ENCODE data around the gene PIP5K1B.

PIP5K1B gene

GRCh38 chr9:68808338-68808890 lies 103.4 kb downstream of the PIP5K1B start:
- DNase-seq: no peak

DNA sequence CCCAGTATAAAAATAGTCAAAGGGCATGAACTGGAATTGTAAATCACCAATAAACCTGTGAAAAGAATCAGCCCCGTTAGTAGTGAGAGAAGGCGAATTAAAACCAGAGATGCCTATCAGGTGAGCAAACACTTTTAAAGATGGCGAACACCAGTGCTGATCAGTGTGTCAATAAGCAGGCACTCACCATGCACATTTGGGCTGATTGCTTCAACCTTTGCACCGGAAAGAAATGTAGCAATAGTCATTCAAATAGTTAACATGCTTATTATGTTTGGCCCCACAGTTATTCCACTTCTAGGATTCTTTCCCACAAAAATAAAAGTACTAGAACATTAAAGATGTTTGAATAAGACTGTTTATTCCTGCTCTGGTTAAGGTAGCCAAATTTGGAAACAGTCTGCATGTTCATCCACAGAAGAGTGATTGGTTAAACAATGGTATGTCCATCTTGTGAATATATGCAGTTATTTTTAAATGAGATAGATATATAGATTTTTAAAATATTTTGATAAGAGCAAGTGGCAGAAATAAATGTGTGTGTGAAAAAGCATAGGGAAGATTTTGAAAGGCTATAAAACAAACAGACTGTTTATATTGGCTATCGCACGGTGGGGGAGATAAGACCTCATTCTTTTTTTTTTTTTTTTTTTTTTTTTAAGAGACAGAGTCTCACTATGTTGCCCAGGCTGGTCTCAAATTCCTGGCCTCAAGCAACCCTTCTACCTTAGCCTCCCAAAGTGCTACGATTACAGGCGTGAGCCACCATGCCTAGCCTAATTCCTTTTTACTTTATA lies 112.2 kb downstream of the PIP5K1B start:
- no peak for DNase-seq

DNA sequence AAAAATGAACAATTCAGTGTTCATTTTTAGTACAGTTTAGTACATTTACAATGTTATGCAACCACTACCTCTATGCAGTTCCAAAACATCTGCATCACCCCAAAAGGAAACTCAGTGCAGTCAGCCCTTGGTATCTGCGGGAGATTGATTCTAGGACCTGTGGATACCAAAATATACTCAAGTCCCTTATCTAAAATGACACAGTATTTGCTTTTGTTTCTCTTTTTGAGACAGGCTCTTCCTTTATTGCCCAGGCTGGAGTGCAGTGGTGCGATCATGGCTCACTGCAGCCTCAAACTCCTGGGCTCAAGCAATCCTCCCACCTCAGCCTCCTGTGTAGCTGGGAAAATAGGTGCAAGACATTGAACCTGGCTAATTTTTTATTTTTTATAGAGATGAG lies 114.0 kb downstream of the PIP5K1B start:
- no peak for DNase-seq

DNA sequence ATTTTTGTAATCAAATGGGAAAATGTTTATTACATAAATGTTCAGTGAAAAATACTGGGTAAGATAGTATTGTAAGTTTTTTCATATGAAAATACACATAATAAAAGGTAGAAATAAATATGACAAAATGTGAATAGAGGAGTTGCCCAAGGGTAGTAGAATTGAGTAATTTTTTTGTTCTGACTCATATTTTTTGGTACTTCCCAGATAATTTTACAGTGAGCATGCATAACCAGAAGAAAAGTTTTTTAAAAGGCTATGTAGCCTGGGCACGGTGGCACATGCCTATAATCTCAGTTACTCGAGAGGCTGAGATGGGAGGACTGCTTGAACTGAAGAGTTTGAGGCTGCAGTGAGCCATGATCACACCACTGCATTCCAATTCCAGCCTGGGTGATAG lies 116.9 kb downstream of the PIP5K1B start:
- DNase-seq: no peak

- peak in 9 of 56 donors; percentile 4 to 40 (median 11) for DNase-seq
Observed at GRCh38 chr9:68822596-68823165, 117.6 kb downstream of the PIP5K1B start.

- DNase-seq: peak in 1 of 56 donors; percentile 12
Observed at GRCh38 chr9:68825762-68826472, 120.9 kb downstream of the PIP5K1B start.

- DNase-seq: no peak
Observed at GRCh38 chr9:68827837-68828744, 123.1 kb downstream of the PIP5K1B start.

- DNase-seq: no peak
Observed at GRCh38 chr9:68832101-68832500, 127.1 kb downstream of the PIP5K1B start.

GRCh38 chr9:68832861-68833518 lies 128.0 kb downstream of the PIP5K1B start:
- no peak for DNase-seq

- no peak for DNase-seq
Observed at GRCh38 chr9:68834931-68835520, 130.0 kb downstream of the PIP5K1B start.

GRCh38 chr9:68836788-68837187 lies 131.7 kb downstream of the PIP5K1B start:
- DNase-seq: no peak

- DNase-seq: no peak
Observed at GRCh38 chr9:68838245-68838644, 133.2 kb downstream of the PIP5K1B start.

- DNase-seq: no peak
Observed at GRCh38 chr9:68841276-68842052, 136.4 kb downstream of the PIP5K1B start.

DNA sequence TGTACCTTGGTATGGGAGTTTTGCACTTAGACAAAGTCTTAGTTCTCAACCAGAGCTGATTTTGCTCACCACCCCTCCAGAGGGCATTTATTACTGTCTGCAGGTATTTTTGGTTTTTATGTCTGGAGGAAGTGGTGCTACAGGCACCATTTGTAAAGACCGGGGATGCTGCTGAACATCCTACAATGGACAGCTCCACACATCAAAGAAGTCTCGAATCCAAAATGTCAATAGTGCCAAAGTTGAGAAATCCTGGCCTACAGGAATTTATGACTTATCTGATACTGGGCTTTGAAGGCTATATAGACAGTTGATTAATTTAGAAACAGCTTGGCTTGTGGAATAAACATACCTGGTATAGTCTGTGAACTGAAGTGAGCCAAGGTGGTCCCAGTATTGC lies 137.5 kb downstream of the PIP5K1B start:
- DNase-seq: no peak

- no peak for DNase-seq
Observed at GRCh38 chr9:68843239-68843638, 138.2 kb downstream of the PIP5K1B start.

- no peak for DNase-seq
Observed at GRCh38 chr9:68844157-68844556, 139.1 kb downstream of the PIP5K1B start.

GRCh38 chr9:68844631-68845612 lies 139.9 kb downstream of the PIP5K1B start:
- DNase-seq: peak in 18 of 56 donors; percentile 3 to 63 (median 14)

DNA sequence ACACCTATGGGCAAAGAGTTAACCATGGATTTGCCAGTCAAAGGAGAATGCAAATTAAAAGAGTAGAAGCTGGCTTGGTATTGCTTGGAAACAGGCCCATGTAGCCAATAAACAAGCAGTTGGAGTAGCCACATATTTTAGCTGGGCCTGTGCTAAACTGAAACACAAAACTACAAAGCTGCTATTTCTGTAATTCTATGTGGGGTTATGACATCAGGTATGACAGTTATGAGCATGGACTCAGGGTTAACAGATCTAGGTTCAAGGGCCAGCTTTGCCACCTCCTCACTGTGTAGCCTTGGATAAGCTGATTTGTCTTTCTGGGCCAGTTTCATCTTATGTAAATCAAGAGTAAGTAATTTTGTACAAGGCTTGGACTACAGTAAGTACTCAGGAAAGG lies 142.7 kb downstream of the PIP5K1B start:
- no peak for DNase-seq

All from nucleus accumbens (tissue), 56 donors.